Osteoblast (primary cell): ENCODE results near the gene RHOD. TPM values are rescaled to one million over a fixed set of nuclear protein-coding genes. Genes with fewer than 3 reads are reported as not detected.

Experiments used
- DNase-seq: peaks from one replicate; pipeline ENCODE4 v3.0.0; 2011; ENCODE audit warnings: low spot score, mixed read lengths; ENCODE audit not compliant: insufficient read length; ENCODE audit errors: missing footprints
- H2AFZ ChIP-seq: 2 replicates; pipeline ENCODE4 v1.6.0; 2011; ENCODE audit warnings: mild to moderate bottlenecking, low read length
- H3K27ac ChIP-seq: 2 replicates; pipeline ENCODE4 v1.5.1; 2011; ENCODE audit warnings: mild to moderate bottlenecking, low read depth, low read length, moderate library complexity
- H3K27me3 ChIP-seq: 2 replicates; pipeline ENCODE4 v1.6.0; 2012; ENCODE audit warnings: mild to moderate bottlenecking, control low read depth, inconsistent platforms, low read length, moderate library complexity; ENCODE audit not compliant: insufficient read depth
- H3K36me3 ChIP-seq: 2 replicates; pipeline ENCODE4 v1.5.1; 2011; ENCODE audit warnings: mild to moderate bottlenecking, low read length, control low read depth, moderate library complexity; ENCODE audit not compliant: insufficient read depth
- H3K4me1 ChIP-seq: 2 replicates; pipeline ENCODE4 v1.5.1; 2011; ENCODE audit warnings: mild to moderate bottlenecking, low read length, control low read depth, moderate library complexity; ENCODE audit not compliant: insufficient read depth
- H3K4me2 ChIP-seq: 2 replicates; pipeline ENCODE4 v1.6.0; 2011; ENCODE audit warnings: mild to moderate bottlenecking, low read length; ENCODE audit not compliant: insufficient read depth
- H3K4me3 ChIP-seq: fragments of 200-600 bp; sonication (generic); 3 replicates; pipeline ENCODE4 v1.5.1; 2012; ENCODE audit warnings: mild to moderate bottlenecking, low read length, inconsistent platforms; ENCODE audit not compliant: insufficient read depth
- H3K79me2 ChIP-seq: 2 replicates; pipeline ENCODE4 v1.6.0; 2012; ENCODE audit warnings: mild to moderate bottlenecking, low read length, control low read depth, inconsistent platforms; ENCODE audit not compliant: insufficient read depth
- H3K9me3 ChIP-seq: 2 replicates; pipeline ENCODE4 v1.5.1; 2011; ENCODE audit warnings: low read depth, low read length, control low read depth
- H4K20me1 ChIP-seq: 2 replicates; pipeline ENCODE4 v1.6.0; 2012; ENCODE audit warnings: mild to moderate bottlenecking, low read length, control low read depth; ENCODE audit not compliant: insufficient read depth
- total RNA-seq: library from RNA; depleted of rRNA; stranded (reverse); fragments of >200 nt; gene quantifications from 2 replicates; pipeline ENCODE4 v1.2.3, GENCODE V29; 2012
- TF ChIP-seq, protein P1 (sequence below): IDR thresholded peaks from 2 replicates; pipeline ENCODE4 v1.5.1; 2011; ENCODE audit warnings: mild to moderate bottlenecking, low read depth, low read length, moderate library complexity; ENCODE audit errors: extremely low read depth

Gene RHOD
- total RNA-seq, 1 donor, result 27.5 TPM

DNA sequence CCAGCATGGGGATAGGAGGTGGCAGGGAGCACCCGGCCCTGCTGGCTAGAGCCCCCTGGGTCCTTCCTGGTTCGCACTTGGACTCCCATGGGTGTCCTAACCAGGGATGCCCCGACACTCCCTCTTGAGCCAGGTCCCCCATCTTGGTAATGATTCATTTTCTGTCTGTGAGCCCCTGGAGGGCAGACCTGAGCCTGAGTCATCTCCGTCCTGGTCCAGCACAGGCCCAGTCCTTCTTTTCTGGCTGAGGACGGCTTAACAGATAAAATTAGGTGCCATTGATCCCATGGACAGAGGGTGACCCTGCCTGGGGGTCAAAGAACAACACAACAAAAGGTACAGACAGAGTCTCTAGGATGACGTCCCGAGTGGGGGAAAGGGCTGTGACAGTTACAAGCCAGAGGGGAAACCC lies 3.5 kb downstream of the RHOD start:
- no peaks in the 10 kb centered on the region for H3K36me3 ChIP-seq
- no peaks in the 10 kb centered on the region for H3K9me3 ChIP-seq
- peaks cover 24% of the 10 kb centered on the region for H4K20me1 ChIP-seq
- H3K79me2 ChIP-seq, result peaks cover 9% of the 10 kb centered on the region
- TF ChIP-seq, protein P1, sequence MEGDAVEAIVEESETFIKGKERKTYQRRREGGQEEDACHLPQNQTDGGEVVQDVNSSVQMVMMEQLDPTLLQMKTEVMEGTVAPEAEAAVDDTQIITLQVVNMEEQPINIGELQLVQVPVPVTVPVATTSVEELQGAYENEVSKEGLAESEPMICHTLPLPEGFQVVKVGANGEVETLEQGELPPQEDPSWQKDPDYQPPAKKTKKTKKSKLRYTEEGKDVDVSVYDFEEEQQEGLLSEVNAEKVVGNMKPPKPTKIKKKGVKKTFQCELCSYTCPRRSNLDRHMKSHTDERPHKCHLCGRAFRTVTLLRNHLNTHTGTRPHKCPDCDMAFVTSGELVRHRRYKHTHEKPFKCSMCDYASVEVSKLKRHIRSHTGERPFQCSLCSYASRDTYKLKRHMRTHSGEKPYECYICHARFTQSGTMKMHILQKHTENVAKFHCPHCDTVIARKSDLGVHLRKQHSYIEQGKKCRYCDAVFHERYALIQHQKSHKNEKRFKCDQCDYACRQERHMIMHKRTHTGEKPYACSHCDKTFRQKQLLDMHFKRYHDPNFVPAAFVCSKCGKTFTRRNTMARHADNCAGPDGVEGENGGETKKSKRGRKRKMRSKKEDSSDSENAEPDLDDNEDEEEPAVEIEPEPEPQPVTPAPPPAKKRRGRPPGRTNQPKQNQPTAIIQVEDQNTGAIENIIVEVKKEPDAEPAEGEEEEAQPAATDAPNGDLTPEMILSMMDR, result no peak
- no peak overlapping the region for H2AFZ ChIP-seq
- no peak overlapping the region for H3K4me3 ChIP-seq
- H3K4me2 ChIP-seq, result no peak overlapping the region
- no peaks in the 10 kb centered on the region for H3K27me3 ChIP-seq
- no peak overlapping the region for H3K27ac ChIP-seq
- peak; percentile 98 for DNase-seq
- H3K4me1 ChIP-seq, result peaks cover 20% of the 10 kb centered on the region

DNA sequence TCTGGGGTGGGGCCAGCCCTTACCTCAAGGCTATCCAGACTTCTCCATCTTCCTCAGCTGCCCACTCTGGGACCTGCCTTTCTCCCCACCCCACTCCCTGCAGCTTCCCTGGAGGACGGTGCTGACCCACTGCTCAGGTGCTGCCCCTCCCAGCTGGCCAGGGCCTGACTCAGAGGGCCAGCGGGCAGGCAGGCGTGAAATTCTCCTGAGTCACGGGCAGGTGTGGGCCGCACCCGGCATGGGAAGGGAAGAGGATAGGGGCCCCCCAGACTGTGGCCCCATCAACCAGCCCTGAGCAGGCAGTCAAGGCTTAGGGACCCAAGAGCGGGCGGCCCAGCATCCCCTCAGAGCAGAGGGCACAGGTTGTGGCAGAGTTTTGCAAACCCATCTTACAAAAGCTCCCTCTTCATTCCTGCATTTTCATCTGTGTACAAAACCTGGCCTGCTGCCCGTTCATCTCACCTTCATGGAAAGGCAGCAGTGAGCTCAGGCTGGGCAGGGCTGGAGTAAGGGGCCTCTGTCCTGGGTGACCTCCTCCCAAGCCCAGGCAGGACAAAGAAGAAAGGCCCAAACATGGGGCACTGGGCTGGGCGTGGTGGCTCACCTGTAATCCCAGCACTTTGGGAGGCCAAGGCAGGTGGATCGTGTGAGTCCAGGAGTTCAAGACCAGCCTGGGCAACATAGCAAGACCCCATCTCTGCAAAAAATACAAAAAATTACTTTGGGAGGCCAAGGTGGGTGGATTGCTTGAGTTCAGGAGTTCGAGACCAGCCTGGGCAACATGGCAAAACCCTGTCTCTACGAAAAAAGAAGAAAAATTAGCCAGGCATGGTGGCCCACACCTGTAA lies 6.1 kb downstream of the RHOD start:
- no peak overlapping the region for H2AFZ ChIP-seq
- H3K4me3 ChIP-seq, result no peak overlapping the region
- no peaks in the 10 kb centered on the region for H3K4me1 ChIP-seq
- no peak overlapping the region for H3K27ac ChIP-seq
- TF ChIP-seq, protein P1, result no peak
- H3K27me3 ChIP-seq, result no peaks in the 10 kb centered on the region
- peaks cover 28% of the 10 kb centered on the region for H4K20me1 ChIP-seq
- H3K36me3 ChIP-seq, result no peaks in the 10 kb centered on the region
- no peak overlapping the region for H3K4me2 ChIP-seq
- H3K79me2 ChIP-seq, result peaks cover 2% of the 10 kb centered on the region
- peak; percentile 67 for DNase-seq
- no peaks in the 10 kb centered on the region for H3K9me3 ChIP-seq

DNA sequence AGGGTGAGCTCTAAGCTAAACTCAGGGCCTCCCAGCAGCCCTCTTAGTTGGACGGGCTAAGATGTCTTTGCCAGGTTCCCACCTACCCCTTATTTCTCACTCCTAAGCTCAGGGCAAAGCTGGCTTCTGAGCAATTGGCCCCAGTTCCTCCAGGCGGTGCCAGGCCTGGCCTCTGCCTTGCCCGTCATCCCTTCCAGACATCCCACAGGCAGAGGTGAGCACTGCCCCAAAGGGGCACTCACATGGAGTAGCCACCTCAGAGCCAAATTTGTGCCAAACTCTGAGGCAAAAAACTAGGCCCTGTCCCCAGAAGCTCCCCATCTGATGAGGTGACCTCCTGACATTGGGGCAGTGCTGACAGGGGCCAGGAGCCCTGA lies 9.7 kb downstream of the RHOD start:
- H3K4me2 ChIP-seq, result no peak overlapping the region
- H3K27ac ChIP-seq, result no peak overlapping the region
- DNase-seq, result peak; percentile 23
- H3K27me3 ChIP-seq, result no peaks in the 10 kb centered on the region
- H3K4me3 ChIP-seq, result no peak overlapping the region
- no peaks in the 10 kb centered on the region for H3K36me3 ChIP-seq
- H4K20me1 ChIP-seq, result peaks cover 17% of the 10 kb centered on the region
- no peaks in the 10 kb centered on the region for H3K9me3 ChIP-seq
- H2AFZ ChIP-seq, result no peak overlapping the region
- no peaks in the 10 kb centered on the region for H3K79me2 ChIP-seq
- no peaks in the 10 kb centered on the region for H3K4me1 ChIP-seq
- TF ChIP-seq, protein P1, result no peak

DNA sequence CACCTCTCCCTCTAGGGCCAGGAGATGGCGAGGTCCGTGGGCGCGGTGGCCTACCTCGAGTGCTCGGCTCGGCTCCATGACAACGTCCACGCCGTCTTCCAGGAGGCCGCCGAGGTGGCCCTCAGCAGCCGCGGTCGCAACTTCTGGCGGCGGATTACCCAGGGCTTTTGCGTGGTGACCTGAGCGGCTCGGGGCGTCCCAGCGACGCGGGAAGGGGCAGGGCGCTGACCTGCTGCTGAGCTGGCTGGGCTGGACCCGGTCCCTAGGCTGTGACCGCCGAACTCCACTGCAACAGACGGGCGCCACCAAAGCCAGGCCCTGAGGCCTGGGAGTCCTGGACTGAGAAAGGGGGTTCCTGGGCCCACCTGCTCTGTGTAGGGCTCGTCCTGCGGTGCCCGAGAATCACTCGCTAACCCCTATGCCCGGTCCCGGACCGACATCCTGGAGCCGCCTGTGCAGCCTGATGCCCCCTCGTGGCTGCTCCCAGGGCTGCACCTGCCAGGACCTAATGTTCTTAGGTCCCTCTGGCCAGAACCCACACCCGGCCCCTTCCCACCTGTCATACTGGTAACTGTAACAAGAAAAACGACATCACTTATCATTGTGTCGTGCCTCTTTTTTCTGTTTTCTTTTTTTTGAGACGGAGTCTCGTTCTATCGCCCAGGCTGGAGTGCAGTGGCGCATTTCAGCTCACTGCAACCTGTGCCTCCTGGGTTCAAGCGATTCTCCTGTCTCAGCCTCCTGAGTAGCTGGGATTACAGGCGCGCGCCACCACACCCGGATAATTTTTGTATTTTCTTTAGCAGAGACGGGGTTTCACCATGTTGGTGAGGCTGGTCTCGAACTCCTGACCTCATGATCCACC lies 15.0 kb downstream of the RHOD start:
- no peak overlapping the region for H3K4me2 ChIP-seq
- H3K9me3 ChIP-seq, result no peaks in the 10 kb centered on the region
- no peak overlapping the region for H2AFZ ChIP-seq
- DNase-seq, result peak; percentile 98
- H4K20me1 ChIP-seq, result no peaks in the 10 kb centered on the region
- no peaks in the 10 kb centered on the region for H3K79me2 ChIP-seq
- H3K4me3 ChIP-seq, result no peak overlapping the region
- H3K27me3 ChIP-seq, result no peaks in the 10 kb centered on the region
- no peaks in the 10 kb centered on the region for H3K4me1 ChIP-seq
- no peak overlapping the region for H3K27ac ChIP-seq
- TF ChIP-seq, protein P1, result peak; percentile 69
- no peaks in the 10 kb centered on the region for H3K36me3 ChIP-seq
